Daoy (cell line): ENCODE measurements around the gene CRABP1. TPM values are rescaled to one million over a fixed set of nuclear protein-coding genes. Genes with fewer than 3 reads are reported as not detected.
A peak's percentile ranks its signal among the peaks of the same experiment; 100 is the strongest.

Experiments used
- DNase-seq: peaks from one replicate; pipeline ENCODE4 v3.0.0-alpha.2; 2015; ENCODE audit warnings: low read depth
- total RNA-seq: library from RNA; depleted of rRNA; stranded (reverse); fragments of >200 nt; shearing (Covaris generic); gene quantifications from 2 replicates; pipeline ENCODE4 v1.2.3, GENCODE V29; 2014; rRNA removed

CRABP1 gene
- total RNA-seq: 0.23 and 2.2 TPM in 2 replicates

DNA sequence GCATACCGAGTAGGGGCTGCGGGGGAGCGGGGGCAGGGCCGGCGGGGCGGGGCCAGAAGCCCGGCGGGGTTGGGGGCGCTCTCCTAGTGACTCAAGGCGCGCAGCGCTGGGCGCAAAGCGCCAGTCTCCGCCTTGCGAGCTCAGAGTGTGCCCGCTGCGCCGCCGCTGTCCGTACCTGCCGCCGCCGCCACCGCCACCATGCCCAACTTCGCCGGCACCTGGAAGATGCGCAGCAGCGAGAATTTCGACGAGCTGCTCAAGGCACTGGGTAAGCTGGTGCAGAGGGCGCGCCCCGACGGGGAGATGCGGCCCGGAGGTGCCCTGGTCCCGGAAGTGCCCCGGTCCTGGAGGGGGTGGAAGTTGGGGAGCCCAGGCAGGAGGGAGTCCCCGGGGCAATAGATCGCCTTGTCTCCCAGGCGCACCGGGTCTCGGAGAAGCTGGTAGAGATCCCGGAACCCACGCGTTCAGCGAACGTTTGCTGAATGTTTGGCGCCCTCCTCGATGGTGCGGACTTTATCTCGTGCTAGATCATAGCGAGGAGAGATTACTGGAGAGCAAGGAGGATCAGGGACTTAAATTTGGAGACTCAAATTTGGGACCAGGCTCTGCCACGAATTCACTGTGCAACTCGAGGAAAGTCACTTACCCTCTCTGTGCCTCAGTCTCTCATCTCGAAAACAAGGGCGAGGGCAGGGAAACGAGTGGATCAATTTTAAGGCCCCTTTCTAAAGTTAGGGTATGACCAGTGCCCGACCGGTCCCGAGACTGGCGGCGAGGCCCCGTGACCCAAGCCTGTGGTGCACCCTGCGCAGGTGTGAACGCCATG lies at the start of gene CRABP1:
CRABP1 (plus strand) TSS at position 123 of the 826 bp plus-strand sequence; CDS start at position 199, 76 bp downstream.
- DNase-seq: no peak

DNA sequence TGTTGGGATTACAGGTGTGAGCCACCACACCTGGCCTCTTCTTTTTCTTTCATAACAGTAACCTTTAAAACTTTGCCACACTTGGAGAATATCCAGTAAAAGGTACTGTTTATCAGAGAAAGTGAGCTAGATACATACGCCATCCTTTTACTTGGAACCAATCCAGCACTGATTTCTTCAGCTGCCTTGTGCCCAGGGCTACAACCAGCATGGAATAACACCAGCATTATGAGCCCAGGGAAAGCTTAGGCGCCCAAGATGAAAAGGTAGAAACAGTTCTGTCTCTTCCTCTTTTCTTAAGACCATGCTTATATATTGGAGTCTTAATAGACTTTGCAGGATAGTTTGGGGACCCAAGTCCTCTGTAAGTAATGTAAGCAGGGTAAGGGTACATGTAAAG lies 49.1 kb upstream of the CRABP1 start:
- DNase-seq: no peak

DNA sequence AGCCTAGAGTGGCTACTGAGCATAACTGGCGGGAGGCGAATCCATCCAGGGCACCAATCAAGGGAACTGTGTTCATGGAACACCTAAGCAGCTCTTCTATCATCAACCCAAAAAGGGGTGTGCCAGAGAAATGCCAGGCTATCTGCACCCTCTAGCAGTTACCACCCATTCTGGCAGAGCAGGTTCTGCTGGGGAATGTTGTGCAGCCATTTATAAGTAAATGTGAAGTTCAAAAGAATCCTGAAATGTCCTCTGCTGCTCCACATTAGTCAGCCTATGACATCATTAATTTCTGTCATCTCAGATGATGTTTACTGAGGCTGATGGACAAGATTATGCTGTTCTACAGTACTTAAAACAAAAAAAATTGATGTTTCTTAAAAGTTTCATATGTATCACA lies 48.5 kb upstream of the CRABP1 start:
- no peak for DNase-seq

DNA sequence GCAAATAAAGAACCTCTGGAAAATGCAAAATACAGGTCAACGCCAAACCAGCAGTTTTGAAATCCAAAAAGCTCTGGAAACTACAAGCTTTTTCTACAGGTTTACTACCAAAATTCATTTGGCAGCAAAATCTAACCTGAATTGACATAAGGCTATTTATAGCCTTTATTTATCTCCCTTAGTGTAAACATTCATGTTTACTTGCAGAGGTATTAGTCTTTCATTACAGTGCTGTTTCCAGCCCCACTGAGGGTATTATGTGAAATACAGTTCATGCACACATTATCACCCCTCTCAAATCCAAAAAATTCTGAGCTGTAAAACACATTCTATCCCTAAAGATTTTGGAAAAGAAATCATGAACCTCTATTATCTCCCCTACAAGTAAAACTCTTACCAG lies 47.9 kb upstream of the CRABP1 start:
- no peak for DNase-seq

DNA sequence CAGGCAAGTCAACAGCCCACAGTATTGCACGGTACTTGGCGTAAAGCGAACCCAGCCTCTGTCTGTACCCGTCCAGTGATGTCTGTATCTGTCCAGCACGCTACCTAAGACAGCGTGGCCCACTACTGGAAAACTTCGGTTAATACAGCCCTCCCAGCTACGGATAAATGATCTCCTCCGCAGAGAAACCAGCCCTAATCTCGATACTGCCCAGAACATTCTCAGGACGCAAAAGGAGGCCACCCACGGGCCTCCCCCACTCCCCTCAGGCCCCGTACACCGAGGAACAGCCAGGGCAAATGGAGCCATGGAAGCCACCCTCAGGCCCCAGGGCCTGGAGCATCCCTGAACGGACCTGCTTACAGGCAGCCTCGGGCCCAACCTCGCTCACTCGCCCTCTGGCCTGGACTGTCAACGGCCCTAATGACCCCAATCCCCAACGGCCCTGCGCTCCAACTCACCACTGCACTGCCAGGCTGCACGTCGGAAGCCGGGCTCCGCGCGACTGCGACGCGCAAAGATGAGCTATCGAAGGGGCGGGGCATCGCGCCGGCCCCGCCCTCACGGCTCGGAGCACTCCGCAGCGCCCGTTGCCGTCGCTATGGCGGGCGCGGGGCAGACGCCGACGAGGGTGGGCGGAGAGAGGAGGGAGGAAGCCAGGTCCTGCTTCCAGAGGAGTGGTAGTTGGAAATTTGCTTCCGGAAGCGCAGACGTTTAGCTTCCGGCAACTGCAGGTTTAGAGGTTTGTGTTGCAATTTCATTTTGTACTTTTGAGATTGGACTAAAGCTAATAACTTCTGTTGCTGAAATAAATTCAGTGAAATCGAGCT lies 40.8 kb upstream of the CRABP1 start, which contains the start of gene SKIC8:
SKIC8 (minus strand) TSS at position 509 of the 830 bp plus-strand sequence. CDS start 3,923 bp downstream, outside the sequence.
- DNase-seq: peak; percentile 96

DNA sequence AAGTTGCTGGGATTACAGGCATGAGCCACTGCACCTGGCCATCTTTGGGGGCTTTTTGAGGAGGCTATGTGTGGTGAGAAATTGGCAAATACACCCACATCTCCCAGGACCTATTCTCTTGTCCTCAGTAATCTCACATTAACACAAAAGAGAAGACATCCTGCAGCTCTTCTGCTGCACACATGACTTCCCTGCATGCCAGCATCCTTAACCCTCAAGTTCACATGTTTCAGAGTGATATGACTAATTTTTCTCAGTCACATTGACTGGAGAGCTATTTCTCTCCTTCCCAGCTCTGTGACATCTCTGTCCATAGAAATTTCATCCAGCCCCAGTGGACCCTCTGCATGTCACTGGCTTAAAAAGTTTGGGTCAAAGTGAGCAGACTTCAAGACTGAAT lies 38.8 kb upstream of the CRABP1 start:
- no peak for DNase-seq

DNA sequence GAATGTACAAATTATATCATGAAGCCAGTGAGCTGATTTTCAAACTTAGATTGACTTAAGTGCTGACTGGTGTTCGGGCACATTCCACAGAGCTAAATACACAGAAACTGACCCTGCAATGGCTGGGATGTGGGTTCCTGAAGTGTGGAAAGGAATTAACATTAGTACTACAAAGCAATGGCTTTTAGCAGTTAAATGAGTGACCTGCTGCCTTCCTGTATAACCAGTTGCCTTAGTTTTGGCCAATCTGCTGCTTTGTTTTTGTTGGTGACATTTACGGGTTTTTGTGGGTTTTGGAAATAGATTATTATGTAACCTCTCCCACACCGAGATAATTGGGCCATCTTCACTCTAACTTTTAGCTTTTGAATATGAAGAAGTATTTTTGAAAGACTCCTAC lies 38.3 kb upstream of the CRABP1 start:
- no peak for DNase-seq

DNA sequence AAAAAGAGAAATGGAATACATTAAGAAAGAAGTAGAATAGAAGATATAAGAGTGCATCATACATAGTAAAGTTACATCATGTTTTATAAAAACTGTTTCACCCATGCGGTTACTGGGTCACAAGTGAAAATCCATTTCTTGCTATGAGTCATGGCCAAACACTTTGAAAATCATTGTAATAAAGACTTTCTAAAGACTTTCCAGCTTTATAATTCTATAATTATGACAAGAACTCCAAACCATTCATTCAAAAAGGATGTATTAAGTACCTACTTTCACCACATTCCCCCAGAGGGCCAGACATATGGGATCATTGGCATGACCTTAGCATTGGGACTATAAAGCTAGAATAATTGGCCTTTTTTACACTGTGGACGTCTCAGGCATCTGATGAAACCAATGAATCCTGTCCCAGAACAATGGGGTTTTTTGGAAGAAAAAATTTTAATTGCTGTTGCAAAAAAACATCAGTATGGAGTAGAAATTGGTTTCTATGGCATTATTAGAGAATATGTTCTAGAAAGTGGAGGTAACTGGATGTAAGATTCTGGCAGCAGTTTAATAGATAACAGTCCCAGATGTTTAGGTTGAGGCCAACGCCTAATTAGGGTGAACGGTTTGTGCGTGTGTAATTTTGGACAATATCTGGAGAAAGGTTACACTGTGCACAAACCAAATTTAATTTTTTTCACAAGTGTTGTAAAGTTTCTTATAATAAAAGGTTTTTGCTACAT lies 37.4 kb upstream of the CRABP1 start:
- DNase-seq: peak; percentile 74

DNA sequence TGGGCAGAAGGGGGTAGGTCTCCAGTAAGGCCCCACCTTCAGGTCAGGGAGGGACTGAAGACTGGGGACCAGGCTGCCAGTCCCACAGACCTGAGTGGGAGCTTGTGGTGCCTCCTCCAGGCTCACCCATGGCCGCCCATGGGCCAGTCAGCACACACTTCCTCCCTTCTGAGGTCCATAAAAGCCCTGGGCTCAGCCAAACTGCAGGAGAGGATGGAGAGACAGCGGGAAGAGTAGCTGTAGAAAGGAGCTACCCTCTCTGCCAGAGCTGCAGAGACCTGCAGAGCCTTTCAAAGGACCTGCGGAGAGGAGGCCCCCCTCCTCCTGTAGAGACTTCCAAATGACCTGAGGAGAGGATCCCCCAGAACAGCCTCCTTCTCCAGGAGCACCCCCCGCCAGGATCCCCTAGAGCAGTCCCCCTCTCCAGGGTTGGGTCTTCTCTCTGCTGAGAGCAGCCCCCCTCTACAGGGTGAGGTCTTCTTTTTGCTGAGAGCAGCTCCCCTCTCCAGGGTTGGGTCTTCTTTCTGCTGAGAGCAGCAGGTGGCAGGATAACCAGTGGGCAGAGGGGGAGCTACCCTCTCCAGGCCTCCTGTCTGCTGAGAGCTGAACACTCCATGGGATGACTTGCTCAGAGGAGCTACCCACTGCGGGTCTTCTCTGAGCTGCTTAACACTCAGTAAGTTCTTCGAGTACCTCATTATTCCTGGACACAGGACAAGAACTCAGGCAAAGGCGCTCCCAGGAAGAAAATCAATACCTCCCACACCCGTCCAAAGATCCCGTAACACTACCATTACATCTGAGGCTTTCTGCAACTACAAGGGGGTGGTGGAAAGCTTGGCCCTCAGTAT lies 35.7 kb upstream of the CRABP1 start:
- no peak for DNase-seq

DNA sequence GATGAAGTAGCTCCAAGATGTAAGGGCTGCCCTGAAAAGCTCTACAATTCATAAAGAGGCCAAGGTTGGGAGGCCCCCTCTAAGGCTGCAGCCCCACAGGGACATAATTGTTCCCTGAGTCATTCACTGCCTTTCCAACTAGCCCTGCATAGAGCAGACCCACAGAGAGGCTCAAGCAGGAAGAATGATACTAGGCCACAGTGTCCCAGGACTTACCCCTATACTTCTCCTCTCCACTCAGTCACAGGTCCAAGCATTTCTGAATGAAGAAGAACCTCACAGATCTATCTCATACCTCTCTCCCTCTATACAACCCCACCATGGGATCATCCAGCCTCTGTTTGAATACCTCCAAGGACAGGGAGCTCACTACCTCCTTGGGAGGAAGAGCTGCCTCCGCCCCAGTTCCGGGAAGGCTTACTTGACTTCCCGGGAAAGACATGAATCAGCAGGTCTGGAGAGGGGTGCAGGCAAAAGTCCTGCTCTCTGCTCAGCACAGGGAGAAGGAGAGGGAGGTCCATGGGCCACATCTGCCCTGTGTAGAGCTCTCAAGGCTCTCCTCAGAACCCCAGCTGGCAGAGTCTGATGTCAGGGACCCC lies 33.9 kb upstream of the CRABP1 start:
- DNase-seq: peak; percentile 88

DNA sequence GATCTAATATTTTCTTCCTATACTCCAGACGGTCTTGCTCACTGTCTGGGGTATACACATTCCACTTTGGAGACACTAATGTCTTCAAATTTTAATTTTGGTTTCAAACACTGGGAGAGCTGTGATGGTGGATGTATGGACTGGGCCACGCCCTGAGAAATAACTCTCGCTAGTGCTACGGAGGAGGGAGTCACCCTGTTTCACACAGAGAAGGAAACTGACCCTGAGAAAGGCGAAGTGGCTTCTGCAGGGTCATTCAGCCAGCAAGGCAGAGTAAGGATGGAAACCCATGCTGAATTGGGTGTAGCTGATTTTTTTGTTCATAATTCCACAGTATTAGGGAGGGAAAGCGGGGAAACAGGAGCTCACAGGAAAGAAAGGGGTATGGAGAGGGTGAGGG lies 32.2 kb upstream of the CRABP1 start:
- DNase-seq: no peak

DNA sequence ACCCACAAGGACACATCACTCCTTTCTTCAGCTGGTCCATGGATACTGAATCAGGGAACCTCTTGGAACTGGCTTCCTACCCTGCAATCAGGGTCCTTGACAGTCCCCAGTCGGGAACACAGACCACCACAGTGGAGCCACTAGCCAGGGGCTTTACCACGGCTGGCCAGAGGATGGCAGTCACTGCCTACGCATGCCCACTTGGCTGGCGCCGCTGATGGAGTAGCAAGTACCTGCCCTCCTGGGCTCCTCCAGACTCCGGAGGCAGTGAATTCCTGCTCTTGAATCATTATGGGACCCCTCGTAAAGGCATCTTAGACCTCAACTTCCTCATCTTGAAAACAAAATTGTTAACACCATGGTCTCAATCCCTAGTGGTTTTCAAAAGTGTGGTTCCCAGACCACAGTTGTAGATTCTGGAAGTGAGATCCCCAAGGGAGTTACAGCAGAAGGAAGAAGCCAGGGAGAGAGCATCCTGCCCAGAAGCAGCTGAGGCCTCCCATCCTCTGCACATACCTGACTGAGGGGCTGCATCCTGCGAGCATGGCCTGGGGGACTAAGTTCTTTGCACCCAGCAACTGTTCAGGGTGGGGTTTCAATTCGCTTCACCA lies 31.6 kb upstream of the CRABP1 start:
- peak; percentile 80 for DNase-seq

DNA sequence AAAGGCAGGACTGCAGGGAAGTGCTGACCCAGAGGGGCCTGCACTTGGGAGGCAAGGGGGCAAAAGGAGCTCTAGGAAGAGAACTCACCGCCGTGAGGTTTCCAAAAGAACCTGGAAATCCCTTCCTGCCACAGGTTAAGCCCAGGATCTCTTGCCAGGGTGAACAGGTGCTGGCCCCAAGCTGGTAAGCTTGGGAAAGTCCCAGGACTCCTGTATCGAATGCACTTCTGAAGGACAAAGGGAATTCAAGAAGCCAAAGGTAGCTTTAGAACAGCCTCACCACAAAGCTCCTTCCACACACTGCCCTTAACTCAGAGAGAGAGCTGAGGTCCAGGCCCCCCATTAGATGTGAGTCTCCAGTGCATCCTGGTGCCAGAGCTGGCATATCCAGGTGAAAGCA lies 28.9 kb upstream of the CRABP1 start:
- no peak for DNase-seq

DNA sequence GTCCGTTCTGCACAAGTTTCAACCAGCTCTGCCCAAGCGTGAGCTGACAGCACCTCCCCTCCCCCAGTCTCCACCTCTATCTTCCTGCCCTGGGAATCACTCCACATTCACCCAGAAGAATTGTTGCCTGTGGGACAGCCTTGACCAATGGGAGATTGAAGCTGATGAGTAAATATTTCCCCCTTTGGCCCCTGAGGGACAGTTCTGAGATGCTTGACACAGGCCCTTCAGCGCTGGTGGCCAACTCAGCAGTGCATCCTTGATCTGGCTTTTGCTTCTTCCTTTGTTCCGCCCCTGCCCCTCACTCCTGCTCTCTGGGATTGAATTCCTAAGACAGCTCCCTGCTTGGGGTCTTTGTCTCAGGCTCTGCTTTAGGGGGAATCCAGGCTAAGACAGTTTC lies 27.6 kb upstream of the CRABP1 start:
- no peak for DNase-seq

DNA sequence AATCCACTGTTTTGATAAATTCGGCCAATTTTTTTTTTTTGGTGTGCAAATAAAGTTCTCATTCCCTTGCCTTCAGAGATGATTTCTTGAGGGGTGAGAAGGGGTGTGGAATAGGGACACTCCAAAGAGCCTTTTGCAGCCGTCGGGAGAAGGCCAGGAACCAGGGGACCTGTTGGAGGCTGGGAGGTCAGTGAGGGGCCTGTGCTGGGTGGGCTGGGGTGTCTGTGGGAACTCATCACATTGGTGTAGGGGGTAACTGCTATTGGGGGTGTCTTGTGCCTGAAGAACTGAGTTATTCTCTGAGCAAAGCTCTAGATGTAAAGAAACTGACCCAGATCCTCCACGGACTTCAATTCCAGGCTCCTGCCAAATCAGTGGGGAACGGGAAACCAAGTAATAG lies 27.2 kb upstream of the CRABP1 start:
- DNase-seq: no peak

DNA sequence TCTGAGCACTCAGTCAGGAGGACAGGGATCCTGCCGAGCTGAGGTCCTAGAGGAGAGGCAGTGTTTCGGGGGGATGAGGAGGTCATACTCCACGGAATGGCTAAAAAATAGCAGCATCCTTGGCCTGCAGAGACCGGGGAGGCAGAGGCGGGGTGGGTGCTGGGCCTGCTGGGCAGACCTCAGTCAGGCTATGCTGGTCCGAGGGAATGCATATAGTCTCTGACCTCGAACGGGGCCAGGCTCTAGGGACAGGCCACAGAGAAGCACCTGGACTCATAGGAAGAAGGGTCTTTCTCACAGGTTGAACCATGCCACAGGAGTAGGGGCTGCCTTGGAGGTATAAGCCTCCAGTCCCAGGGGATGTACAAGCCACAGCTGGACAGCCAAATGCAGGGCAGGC lies 26.8 kb upstream of the CRABP1 start:
- no peak for DNase-seq

DNA sequence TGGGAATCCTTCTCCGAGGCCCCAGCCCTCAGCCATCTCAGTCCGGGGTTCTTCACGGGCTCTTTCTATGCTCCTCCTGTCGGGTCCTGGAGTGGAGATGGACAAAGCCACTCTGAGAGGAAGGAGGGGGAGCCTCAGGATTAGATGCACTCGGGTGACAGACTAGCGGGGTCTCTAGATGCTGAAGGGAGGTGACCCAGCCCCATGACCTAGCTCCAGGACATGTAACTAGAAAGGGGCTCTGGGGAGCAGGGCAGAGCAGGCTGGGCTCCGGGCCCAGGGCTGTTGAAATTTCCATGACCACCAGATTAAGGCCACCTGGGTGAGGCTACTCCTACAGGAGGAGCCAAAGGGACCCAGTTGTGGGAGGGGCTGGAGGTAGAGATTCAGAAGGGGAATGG lies 26.0 kb upstream of the CRABP1 start:
- DNase-seq: no peak

DNA sequence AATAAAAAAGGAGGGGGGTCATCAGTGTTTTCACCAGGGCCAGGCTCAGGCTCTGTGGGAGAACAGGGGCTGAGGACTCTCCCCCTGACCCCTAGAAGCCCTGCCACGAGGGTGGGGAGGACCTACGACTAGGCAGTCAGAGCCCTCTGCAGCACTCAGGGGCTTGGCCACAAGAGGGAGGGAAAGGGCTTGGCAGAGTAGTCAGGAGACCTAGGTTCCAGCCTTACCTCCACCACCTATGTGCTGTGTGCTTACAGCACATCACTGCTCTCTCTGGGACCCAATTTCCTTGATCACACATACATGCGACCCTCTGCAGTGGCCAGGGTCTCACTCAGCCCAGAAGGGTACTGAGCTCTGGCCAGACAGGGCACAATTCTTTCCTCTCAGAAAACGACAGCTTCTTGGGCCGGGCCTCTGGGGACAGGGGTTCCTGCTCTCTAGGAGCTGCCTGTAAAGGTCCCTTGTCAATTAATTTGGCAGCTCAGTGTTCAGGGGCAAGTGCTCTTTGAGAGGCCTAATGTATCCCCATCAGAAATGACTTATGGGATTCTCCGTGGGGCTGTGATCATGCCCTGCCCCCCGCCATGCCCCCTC lies 24.4 kb upstream of the CRABP1 start:
- no peak for DNase-seq

DNA sequence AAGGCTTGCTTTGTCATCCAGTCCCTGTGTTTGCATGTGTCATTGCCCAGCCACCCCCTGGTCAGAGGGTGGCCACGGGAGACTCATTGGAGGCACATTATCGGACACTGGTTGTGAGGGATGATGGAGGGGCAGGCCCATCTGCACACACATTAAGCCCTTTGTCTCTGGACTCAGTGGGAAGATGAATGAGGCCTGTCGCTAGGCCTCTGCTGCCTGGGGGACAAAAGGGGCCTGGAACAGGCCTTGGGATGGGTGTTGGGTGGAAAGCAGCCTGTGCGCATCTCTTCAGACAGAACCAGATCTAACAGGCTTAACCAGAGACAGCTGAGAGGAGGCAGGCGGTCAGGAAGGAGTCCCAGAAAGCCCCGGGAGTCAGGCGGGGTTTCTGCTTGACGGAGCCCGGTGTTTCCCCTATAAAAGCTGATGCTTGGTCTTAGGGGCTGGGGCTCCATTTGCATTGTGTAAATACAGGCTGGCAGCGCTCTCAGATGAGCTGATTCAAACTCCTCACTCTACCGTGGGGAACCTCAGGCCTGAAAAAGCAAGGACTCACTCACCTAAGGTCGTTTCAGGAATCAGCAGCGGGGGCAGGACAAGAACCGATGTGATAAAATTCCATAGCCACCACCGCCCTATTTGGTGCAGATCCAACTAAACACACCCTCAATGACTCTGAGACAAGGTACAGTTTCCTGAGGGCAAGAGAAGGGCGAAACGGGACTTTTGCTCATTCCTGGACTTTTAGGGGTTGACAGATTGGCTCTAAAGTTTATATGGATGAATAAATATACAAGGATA lies 23.7 kb upstream of the CRABP1 start:
- no peak for DNase-seq
